GM10248 (cell line): Measurements from ENCODE around the gene CAPN10.

Experiments
- CTCF ChIA-PET: fragments of 300-600 bp; sonication (Branson Sonifier 250); formaldehyde crosslinking; extraction: SDS; loops from one replicate; lab custom pipeline; 2021; ENCODE audit warnings: antibody characterized with exemption; lab: Yijun Ruan, JAX
- POLR2A ChIA-PET: fragments of 350-650 bp; sonication (Branson Sonifier 250); formaldehyde crosslinking; extraction: SDS; loops from one replicate; lab custom pipeline; 2020; ENCODE audit warnings: antibody characterized with exemption; lab: Yijun Ruan, JAX
- DNase-seq: peaks from one replicate; pipeline ENCODE4 v3.0.0; 2012; ENCODE audit errors: extremely low spot score
- TF ChIP-seq, protein P1 (sequence below): IDR thresholded peaks from 2 replicates; pipeline ENCODE4 v1.5.1; 2012; ENCODE audit warnings: mild to moderate bottlenecking, low read depth; ENCODE audit errors: extremely low read depth, missing control alignments, control extremely low read depth

CAPN10 gene

DNA sequence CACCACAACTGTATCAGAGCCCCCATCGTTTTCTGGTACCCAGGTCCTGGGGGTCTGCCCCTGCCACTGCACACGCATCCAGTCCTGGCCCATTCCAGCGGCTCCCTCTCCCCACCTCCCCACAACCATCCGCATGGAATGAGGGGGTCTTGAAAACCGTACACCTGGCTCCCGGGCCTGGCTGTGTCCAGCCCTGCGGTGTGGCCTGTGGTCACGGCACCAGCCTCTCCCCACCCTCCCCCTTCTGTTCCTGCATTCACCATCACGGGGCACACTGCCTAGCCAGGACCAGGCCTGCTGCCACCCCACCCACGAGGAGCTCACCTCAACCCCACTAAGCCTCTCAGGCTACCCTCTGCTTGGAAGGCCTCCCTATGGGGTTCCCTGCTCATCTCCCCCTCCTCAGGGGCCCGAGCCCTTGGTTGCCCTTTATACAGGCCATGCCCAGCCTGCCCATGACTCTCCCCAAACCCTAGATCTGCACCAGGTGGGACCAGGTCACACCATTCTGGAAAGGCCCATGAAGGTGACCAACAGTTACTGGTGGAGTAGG is 50.1 kb downstream of the CAPN10 start:
- POLR2A ChIA-PET: no interaction called here
- TF ChIP-seq, protein P1, sequence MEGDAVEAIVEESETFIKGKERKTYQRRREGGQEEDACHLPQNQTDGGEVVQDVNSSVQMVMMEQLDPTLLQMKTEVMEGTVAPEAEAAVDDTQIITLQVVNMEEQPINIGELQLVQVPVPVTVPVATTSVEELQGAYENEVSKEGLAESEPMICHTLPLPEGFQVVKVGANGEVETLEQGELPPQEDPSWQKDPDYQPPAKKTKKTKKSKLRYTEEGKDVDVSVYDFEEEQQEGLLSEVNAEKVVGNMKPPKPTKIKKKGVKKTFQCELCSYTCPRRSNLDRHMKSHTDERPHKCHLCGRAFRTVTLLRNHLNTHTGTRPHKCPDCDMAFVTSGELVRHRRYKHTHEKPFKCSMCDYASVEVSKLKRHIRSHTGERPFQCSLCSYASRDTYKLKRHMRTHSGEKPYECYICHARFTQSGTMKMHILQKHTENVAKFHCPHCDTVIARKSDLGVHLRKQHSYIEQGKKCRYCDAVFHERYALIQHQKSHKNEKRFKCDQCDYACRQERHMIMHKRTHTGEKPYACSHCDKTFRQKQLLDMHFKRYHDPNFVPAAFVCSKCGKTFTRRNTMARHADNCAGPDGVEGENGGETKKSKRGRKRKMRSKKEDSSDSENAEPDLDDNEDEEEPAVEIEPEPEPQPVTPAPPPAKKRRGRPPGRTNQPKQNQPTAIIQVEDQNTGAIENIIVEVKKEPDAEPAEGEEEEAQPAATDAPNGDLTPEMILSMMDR: no peak
- CTCF ChIA-PET: no interaction called here
- no peak for DNase-seq

DNA sequence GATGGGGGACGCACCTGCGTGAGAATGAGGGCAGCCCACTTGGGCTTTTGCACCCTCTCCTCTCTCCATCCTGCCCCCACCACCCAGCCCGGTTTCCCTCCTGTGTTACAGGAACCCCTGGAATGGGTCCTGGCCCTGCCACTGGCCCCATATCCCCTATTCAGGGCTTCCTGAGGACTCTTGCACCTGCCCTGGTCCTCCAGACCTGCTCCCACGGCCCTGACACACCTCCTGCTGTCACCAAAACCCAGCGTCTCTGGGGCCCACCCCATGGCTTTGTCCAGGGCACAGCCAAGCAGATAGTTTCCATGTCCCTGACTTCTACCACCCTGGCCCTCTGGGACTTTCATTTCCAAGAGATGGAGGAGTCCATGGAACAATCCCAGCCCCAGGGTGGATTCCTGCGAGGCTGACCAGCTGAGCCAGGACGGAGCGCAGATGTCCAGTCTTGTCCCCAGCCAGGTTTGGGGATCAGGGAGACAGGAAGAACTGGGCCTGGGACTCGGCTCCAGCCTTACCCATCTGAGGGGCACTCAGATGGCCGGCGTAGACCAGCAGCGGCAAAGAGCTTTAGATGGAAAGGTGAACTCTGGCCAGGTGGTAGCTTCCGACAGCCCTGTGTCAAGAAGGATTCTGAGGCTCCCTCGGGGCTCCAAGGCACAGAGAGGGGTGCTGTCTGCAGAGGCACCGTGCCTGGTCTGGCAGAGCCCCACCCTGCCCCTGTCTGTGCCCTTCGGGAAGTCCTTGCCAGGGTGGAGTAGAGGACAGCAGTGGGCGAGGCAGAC is 50.8 kb downstream of the CAPN10 start:
- ChIA-PET POLR2A (no interaction called here), CTCF (no interaction called here)
- no peak for DNase-seq
- TF ChIP-seq, protein P1: no peak

DNA sequence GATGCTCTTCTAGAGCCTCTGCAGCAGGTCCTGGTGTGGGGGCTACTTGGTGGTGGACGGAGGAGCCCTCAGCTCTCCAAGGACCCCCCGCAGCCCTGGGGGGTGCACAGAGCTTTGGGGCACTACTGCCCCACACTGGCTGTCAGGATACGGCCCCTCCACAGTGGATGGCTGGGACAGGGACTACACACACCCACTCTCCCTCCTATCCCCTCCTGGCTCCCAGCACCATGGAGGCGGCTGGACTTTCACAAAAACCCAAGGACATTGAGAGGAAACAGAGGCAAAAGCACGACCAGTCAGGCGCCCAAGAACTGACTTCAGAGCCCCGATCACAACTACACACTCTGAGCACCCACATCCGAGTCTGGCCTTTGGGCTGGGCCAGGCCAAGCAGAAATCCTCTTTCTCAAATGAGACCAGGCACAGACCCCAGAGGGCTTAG is 51.4 kb downstream of the CAPN10 start:
- DNase-seq: no peak
- POLR2A ChIA-PET: no interaction called here
- TF ChIP-seq, protein P1: no peak
- CTCF ChIA-PET: no interaction called here

DNA sequence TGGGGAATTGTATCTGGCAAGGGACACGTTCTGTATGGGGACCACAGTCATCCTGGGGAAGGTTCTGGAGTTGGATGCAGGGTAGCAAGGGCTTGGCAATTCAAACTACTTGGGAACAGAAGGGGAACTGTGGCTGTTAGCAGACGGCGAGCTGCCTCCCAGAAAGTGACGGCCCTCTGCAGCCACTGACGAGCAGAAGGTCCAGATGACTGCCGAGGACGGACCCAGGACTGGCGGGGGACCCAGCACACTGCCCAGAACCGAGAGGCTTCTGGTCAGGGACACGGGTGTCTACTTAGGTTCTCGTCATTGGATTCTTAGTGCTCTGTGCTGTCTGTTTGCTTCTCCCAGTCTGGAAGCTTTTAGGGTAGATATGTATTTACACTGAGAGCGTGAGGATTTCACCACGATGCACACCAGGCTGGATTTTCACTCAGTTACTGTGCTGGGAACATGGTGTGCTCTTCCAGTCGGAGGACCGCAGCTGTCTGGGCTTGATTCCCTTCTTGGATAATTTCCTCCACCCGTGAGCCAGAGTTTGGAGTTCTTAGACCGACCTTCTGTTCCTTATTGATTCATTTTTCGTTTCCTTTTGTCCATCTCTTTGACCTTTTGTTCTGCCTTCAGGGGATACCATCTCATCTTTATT is 52.1 kb downstream of the CAPN10 start:
- no peak for DNase-seq
- ChIA-PET CTCF (interaction anchor here (0.9 to 1.1 kb wide), 2 partner anchors 17 to 73 kb away, joined by 3 read pairs; no protein-coding TSS in a partner anchor), POLR2A (no interaction called here)
- TF ChIP-seq, protein P1: no peak

DNA sequence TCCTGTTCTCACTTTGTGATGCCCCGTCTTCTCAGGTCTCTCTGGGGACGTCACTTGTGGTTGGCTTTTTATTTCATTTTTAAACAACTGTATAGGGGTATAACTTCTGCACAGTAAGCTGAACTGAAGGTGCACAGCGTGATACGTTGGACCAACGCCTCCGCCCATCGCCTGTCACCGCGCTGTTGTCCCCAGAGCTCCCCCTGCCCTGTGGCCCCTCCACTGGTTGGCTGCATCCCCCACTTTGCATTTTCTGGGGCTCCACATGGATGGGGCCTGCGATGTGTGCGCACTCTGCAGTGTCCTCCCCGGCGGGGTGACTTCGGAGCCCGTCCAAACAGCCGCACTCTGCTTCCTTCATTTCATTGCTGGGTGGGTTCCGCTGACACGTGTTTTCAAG is 53.0 kb downstream of the CAPN10 start:
- POLR2A ChIA-PET: no interaction called here
- CTCF ChIA-PET: interaction anchor here (0.9 to 1.1 kb wide), 2 partner anchors 16 to 74 kb away, joined by 3 read pairs; no protein-coding TSS in a partner anchor
- TF ChIP-seq, protein P1: no peak

DNA sequence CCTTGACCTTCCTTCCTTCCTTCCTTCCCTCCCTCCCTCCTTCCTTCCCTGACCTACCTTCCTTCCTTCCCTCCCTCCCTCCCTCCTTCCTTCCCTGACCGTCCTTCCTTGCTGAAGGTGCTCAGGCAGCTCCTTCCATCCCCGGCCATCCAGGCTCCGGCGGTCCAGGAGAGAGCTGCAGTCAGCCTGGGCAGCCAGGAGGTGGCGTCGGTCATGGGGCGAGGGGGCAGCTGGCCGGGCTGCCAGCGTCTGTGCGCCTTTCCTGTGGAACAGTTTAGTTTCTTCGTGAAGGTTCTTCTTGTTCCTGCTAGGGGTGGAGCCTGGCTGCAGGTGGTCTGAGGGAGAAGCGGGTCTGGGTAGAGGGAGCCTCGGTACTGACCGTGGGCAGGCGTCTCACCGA is 54.4 kb downstream of the CAPN10 start:
- POLR2A ChIA-PET: no interaction called here
- CTCF ChIA-PET: no interaction called here
- TF ChIP-seq, protein P1: no peak
- DNase-seq: no peak

More for the DNA sequence above, 53.0 kb downstream of the CAPN10 start:
- DNase-seq: no peak
